ENCODE results near the gene MALT1. TPM values are rescaled to one million over a fixed set of nuclear protein-coding genes. Genes with fewer than 3 reads are reported as not detected.

Gene MALT1
- polyA plus RNA-seq, 2 of the 4 experiments (the other 2 are of a cell fraction): 30.7 to 34.0 TPM

DNA sequence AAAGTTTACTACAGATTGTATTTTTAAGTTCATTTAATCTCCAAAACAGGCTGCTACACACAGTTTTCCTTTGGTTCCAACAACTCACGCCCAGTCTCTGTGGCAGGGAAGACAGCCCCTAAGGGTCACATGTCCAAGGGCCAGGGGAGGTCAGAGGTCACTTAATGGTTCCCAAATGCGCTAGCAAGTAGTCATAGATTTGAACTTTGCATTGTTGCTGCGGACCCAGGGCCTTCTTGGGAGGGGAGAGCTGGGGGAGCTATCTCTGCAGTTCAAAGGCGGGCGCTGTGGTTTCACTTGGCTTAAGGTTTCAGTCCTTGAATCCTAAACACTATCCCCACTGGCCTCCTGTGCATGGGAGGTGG lies 118.6 kb downstream of the MALT1 start:
- ChIA-PET CTCF (interaction anchor here (1.8 kb wide), 1 partner anchor 281 kb away, joined by 5 read pairs; no protein-coding TSS in a partner anchor), POLR2A (interaction anchor here (0.6 kb wide), 1 partner anchor 80 kb away, joined by 3 read pairs; no protein-coding TSS in a partner anchor)
- H3K9me3 ChIP-seq: no peaks in the 10 kb centered on the region
- 7% methylated on average over 5 of the region's 5 CpGs for WGBS (ENCODE audit: missing lambda C conversion rate)
- H3K27ac ChIP-seq: peak overlapping the region; percentile 98 to 99
- H3K4me2 ChIP-seq: peak overlapping the region; percentile 82
- DNase-seq (ENCODE audit: low read depth in 1 of 2, low spot score in 1 of 2) (peak in 1 of 2 experiments; percentile 88), FAIRE-seq (no peak), ATAC-seq (peak in 1 of 2 experiments; percentile 4; a peak in 3 of 6 replicates)
- TF ChIP-seq ZSCAN20 (CRISPR knock-in tag; IDR thresholded peaks at IDR 0.05) (0 out of 2 replicates have a peak, but pooled peaks have one; percentile 29), EHF (CRISPR knock-in tag; IDR thresholded peaks at IDR 0.05) (peak; percentile 31; the same call in 1 of the 2 replicates), FOSL2 (IDR thresholded peaks at IDR 0.05) (no peak), FOSL2 (CRISPR knock-in tag; IDR thresholded peaks at IDR 0.05) (no peak), RFX5 (IDR thresholded peaks at IDR 0.05) (no peak), RARB (CRISPR knock-in tag; IDR thresholded peaks at IDR 0.05) (no peak), SREBF2 (IDR thresholded peaks at IDR 0.05) (no peak), CHD2 (IDR thresholded peaks at IDR 0.05; ENCODE audit: low read length, partially characterized antibody) (no peak), ESRRA (IDR thresholded peaks at IDR 0.05; ENCODE audit: borderline replicate concordance, low read length) (no peak), FOXS1 (CRISPR knock-in tag; IDR thresholded peaks at IDR 0.05) (no peak), JUN (IDR thresholded peaks at IDR 0.05) (no peak), RNF2 (IDR thresholded peaks at IDR 0.05; ENCODE audit: borderline replicate concordance, low read depth) (no peak), EHMT2 (IDR thresholded peaks at IDR 0.05; ENCODE audit: low read depth) (no peak), HOXB13 (CRISPR knock-in tag; IDR thresholded peaks at IDR 0.05; ENCODE audit: low read depth) (peak; percentile 62; the same call in 1 of the 2 replicates), EP300 (IDR thresholded peaks at IDR 0.05) (no peak), POLR2AphosphoS2 (conservative IDR thresholded peaks at IDR 0.05; ENCODE audit: low read length) (no peak), KDM1A (IDR thresholded peaks at IDR 0.05; ENCODE audit: low read depth) (no peak), NPAS2 (CRISPR knock-in tag; IDR thresholded peaks at IDR 0.05; ENCODE audit: borderline replicate concordance) (no peak), POLR2A (IDR thresholded peaks at IDR 0.05; ENCODE audit: low read length) (no peak), SMC3 (IDR thresholded peaks at IDR 0.05) (no peak), FOSB (CRISPR knock-in tag; IDR thresholded peaks at IDR 0.05) (no peak)
- TF ChIP-seq, protein P1, sequence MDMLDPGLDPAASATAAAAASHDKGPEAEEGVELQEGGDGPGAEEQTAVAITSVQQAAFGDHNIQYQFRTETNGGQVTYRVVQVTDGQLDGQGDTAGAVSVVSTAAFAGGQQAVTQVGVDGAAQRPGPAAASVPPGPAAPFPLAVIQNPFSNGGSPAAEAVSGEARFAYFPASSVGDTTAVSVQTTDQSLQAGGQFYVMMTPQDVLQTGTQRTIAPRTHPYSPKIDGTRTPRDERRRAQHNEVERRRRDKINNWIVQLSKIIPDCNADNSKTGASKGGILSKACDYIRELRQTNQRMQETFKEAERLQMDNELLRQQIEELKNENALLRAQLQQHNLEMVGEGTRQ (IDR thresholded peaks at IDR 0.05): peak; percentile 61
- TF ChIP-seq, protein P2, sequence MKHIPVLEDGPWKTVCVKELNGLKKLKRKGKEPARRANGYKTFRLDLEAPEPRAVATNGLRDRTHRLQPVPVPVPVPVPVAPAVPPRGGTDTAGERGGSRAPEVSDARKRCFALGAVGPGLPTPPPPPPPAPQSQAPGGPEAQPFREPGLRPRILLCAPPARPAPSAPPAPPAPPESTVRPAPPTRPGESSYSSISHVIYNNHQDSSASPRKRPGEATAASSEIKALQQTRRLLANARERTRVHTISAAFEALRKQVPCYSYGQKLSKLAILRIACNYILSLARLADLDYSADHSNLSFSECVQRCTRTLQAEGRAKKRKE (CRISPR knock-in tag; IDR thresholded peaks at IDR 0.05; ENCODE audit: low read depth): 0 out of 2 replicates have a peak, but pooled peaks have one; percentile 31
- TF ChIP-seq, protein P3, sequence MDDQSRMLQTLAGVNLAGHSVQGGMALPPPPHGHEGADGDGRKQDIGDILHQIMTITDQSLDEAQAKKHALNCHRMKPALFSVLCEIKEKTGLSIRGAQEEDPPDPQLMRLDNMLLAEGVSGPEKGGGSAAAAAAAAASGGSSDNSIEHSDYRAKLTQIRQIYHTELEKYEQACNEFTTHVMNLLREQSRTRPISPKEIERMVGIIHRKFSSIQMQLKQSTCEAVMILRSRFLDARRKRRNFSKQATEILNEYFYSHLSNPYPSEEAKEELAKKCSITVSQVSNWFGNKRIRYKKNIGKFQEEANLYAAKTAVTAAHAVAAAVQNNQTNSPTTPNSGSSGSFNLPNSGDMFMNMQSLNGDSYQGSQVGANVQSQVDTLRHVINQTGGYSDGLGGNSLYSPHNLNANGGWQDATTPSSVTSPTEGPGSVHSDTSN (IDR thresholded peaks at IDR 0.05): no peak
- TF ChIP-seq, protein P4, sequence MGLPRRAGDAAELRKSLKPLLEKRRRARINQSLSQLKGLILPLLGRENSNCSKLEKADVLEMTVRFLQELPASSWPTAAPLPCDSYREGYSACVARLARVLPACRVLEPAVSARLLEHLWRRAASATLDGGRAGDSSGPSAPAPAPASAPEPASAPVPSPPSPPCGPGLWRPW (IDR thresholded peaks at IDR 0.05): no peak
- peaks cover 75% of the 10 kb centered on the region for H3K4me1 ChIP-seq
- no peak overlapping the region for H3K4me3 ChIP-seq

DNA sequence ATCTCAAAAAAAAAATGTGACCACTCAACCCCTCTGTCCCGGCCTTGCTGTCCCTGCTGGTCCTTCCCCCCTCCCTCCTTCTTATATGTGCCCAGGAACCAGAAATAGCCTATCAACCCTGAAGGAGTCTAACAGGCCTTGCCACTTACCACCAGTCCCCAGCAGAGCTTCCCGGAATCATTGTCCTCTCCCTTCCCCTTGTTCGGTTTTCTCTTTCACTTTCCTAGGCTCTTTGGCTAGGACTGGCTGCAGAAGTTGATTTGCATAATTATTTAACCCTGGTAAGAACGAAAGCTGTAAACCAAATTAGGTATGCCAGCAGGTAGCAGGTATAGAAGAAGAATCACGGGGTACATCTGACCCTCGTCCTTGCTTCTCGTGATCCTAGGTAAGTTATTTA lies 120.8 kb downstream of the MALT1 start:
- CTCF ChIA-PET: interaction anchor here (2.3 kb wide), 1 partner anchor 10 kb away, joined by 9 read pairs; no protein-coding TSS in a partner anchor
- POLR2A ChIA-PET: no interaction called here
- FAIRE-seq: no peak

More for the DNA sequence above, 120.8 kb downstream of the MALT1 start:
- Histone ChIP-seq H3K4me1 (peaks cover 65% of the 10 kb centered on the region), H3K9me3 (no peaks in the 10 kb centered on the region), H3K27ac (peak overlapping the region; percentile 98 to 99), H3K4me3 (no peak overlapping the region), H3K4me2 (no peak overlapping the region)
- ATAC-seq (no peak), DNase-seq (ENCODE audit: low read depth in 1 of 2, low spot score in 1 of 2) (no peak)
- 95% methylated on average over 7 of the region's 7 CpGs for WGBS (ENCODE audit: missing lambda C conversion rate)
- TF ChIP-seq HEYL (CRISPR knock-in tag; IDR thresholded peaks at IDR 0.05) (no peak), ZFP36 (IDR thresholded peaks at IDR 0.05; ENCODE audit: borderline replicate concordance, partially characterized antibody) (no peak), CHD4 (IDR thresholded peaks at IDR 0.05; ENCODE audit: borderline replicate concordance) (no peak)
- TF ChIP-seq, protein P3 (IDR thresholded peaks at IDR 0.05): no peak

Data from A549 (cell line).